ENCODE results near the gene RS1.

GRCh38 chrX:18666614-18667013 is 5.3 kb downstream of the RS1 start:
- TF ChIP-seq, protein P1, sequence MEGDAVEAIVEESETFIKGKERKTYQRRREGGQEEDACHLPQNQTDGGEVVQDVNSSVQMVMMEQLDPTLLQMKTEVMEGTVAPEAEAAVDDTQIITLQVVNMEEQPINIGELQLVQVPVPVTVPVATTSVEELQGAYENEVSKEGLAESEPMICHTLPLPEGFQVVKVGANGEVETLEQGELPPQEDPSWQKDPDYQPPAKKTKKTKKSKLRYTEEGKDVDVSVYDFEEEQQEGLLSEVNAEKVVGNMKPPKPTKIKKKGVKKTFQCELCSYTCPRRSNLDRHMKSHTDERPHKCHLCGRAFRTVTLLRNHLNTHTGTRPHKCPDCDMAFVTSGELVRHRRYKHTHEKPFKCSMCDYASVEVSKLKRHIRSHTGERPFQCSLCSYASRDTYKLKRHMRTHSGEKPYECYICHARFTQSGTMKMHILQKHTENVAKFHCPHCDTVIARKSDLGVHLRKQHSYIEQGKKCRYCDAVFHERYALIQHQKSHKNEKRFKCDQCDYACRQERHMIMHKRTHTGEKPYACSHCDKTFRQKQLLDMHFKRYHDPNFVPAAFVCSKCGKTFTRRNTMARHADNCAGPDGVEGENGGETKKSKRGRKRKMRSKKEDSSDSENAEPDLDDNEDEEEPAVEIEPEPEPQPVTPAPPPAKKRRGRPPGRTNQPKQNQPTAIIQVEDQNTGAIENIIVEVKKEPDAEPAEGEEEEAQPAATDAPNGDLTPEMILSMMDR (conservative IDR thresholded peaks at IDR 0.05), result no peak
- TF ChIP-seq ZFX (IDR thresholded peaks at IDR 0.05), result no peak

Data from C4-2B (cell line).